Measurements from ENCODE around the gene CCDC154.

- TF ChIP-seq GATA3 (IDR thresholded peaks at IDR 0.05; ENCODE audit: low read depth, low read length) (no peak), GATA2 (IDR thresholded peaks at IDR 0.05; ENCODE audit: low read depth, low read length) (no peak)
These were observed 40.6 kb downstream of the CCDC154 start for GRCh38 chr16:1403733-1404132.

Data from SH-SY5Y (cell line).